Activated CD8-positive, alpha-beta memory T cell treated with anti-CD3 and anti-CD28 coated beads, Interleukin-2, amount 10 ng/mL, durations not matched to agents 7 days and 5 days (primary cell): ENCODE measurements around the gene FBXO31. TPM values are rescaled to one million over a fixed set of nuclear protein-coding genes. Genes with fewer than 3 reads are reported as not detected.

Experiments
- ATAC-seq: fragments of 150-1000 bp; cut with Tn5 transposase; one replicate; pipeline ENCODE4 v1.10.0; 2021; ENCODE audit warnings: moderate library complexity
- CTCF ChIA-PET: fragments of 350-600 bp; sonication (Branson Sonifier 250); formaldehyde crosslinking; loops from one replicate; lab custom pipeline; 2021; ENCODE audit warnings: antibody characterized with exemption; lab: Charles Lee
- DNase-seq: peaks from one replicate; pipeline ENCODE4 v3.0.0-alpha.2; 2020
- H3K27ac Mint-ChIP-seq: one replicate; pipeline ENCODE4 v1.8.0; 2021; ENCODE audit warnings: mild to moderate bottlenecking, mixed read lengths
- H3K27me3 Mint-ChIP-seq: one replicate; pipeline ENCODE4 v1.8.0; 2021; ENCODE audit warnings: mixed read lengths
- H3K36me3 Mint-ChIP-seq: one replicate; pipeline ENCODE4 v1.8.0; 2021; ENCODE audit warnings: mild to moderate bottlenecking, mixed read lengths
- H3K4me1 Mint-ChIP-seq: one replicate; pipeline ENCODE4 v1.8.0; 2021; ENCODE audit warnings: mixed read lengths
- H3K4me3 Mint-ChIP-seq: one replicate; pipeline ENCODE4 v1.8.0; 2021; ENCODE audit warnings: mild to moderate bottlenecking, moderate library complexity, mixed read lengths
- H3K9me3 Mint-ChIP-seq: one replicate; pipeline ENCODE4 v1.8.0; 2022; ENCODE audit warnings: low read depth, mixed read lengths
- total RNA-seq, 2 experiments: library from RNA; stranded (reverse); gene quantifications; one replicate each; pipeline ENCODE4 v1.2.3, GENCODE V29; 2021

FBXO31 gene, protein sequence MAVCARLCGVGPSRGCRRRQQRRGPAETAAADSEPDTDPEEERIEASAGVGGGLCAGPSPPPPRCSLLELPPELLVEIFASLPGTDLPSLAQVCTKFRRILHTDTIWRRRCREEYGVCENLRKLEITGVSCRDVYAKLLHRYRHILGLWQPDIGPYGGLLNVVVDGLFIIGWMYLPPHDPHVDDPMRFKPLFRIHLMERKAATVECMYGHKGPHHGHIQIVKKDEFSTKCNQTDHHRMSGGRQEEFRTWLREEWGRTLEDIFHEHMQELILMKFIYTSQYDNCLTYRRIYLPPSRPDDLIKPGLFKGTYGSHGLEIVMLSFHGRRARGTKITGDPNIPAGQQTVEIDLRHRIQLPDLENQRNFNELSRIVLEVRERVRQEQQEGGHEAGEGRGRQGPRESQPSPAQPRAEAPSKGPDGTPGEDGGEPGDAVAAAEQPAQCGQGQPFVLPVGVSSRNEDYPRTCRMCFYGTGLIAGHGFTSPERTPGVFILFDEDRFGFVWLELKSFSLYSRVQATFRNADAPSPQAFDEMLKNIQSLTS
- total RNA-seq: 10 to 100 TPM; 38.8 TPM

DNA sequence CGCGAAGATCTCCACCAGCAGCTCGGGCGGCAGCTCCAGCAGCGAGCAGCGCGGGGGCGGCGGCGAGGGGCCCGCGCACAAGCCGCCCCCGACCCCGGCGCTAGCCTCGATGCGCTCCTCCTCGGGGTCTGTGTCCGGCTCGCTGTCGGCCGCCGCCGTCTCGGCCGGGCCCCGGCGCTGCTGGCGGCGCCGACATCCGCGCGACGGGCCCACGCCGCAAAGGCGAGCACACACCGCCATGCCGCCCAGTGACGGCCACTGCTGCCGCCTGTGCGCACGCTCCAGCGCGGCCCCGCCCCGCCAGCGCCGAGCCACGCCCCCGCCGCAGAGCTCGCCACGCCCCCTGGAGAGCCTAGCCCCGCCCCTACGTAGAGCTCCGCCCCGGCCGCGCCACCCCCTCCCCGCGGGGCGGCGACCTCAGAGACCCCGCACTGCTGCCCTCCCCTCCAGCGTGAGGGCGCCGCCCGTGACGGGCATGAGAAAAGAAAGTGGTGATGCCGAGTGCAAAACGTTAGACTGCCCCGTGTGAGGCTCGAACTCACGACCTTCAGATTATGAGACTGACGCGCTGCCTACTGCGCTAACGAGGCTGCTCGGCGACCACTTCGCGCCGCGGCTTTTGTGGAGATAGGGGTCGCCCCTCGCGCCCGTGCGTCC is at the start of gene FBXO31:
Gene FBXO31 (minus strand): TSS at position 272 of the 657 bp plus-strand sequence. CDS start 32 bp downstream, at position 240.
- Mint-ChIP-seq H3K27ac (peak within 1 kb of the TSS; percentile 96), H3K36me3 (peaks cover 12% of the 10 kb centered on the region), H3K9me3 (no peaks in the 10 kb centered on the region), H3K4me1 (peaks cover 60% of the 10 kb centered on the region), H3K27me3 (no peaks in the 10 kb centered on the region), H3K4me3 (peak within 1 kb of the TSS; percentile 80)
- CTCF ChIA-PET: interaction anchor here (1.0 to 2.1 kb wide), 7 partner anchors 9 to 66 kb away, joined by 3 to 15 read pairs (median 5); partner anchors contain the start of gene C16orf95
- ATAC-seq (peak; percentile 67), DNase-seq (peak; percentile 91)

DNA sequence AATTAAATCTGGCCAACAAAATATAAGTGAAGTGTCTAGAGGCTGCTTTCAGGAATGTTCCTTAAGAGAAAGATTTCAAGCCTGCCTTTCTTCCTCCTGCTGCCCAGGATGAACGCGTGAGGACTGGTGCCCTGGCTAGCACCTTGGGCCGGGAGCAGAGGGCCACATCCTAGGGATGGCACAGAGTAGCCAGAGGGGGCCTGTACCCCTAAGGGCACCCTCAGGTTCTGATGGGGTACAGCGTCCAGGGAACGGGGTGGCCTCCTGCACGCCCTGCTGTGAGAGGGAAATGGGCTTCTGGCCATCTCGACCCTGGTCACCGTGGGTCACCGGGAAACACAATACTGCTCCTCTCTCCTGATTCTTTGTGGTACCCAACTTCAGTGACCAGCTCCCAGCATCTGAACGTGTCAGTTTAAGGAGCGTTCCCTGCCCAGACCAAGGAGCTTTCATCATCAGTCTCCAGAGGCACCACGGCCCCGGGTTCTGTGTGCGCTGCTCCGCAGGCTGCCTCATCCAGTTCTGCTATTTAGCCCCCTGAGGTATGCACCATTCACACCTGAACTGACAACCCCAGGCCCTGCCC is 48.8 kb upstream of the FBXO31 start:
- Mint-ChIP-seq H3K4me3 (no peak overlapping the region), H3K9me3 (no peaks in the 10 kb centered on the region), H3K27ac (no peak overlapping the region), H3K36me3 (no peaks in the 10 kb centered on the region), H3K27me3 (peaks cover 35% of the 10 kb centered on the region), H3K4me1 (peaks cover 12% of the 10 kb centered on the region)
- DNase-seq: no peak
- CTCF ChIA-PET: no interaction called here
- no peak for ATAC-seq

DNA sequence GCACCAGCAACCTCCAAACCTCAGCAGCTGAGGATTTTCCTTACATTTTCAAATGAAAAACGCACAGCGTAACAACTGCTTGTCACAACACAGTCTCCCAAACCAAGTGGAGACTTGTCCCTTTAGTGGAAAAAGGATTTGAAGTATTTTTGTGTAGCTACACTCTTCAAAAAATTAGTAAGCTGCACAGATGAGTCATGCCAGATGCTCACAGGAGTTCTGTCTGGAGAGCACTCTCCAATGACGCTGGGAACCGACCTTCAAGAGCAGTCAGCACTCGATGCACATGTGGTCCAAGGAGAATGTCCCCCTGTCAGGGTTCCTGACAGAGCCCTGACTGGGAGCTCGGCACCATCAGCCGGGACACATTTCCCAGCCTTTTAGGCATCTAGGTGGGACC is 48.4 kb upstream of the FBXO31 start:
- Mint-ChIP-seq H3K4me3 (no peak overlapping the region), H3K36me3 (no peaks in the 10 kb centered on the region), H3K27me3 (peaks cover 33% of the 10 kb centered on the region), H3K9me3 (no peaks in the 10 kb centered on the region), H3K4me1 (peaks cover 12% of the 10 kb centered on the region), H3K27ac (no peak overlapping the region)
- no peak for DNase-seq
- CTCF ChIA-PET: no interaction called here
- ATAC-seq: no peak

DNA sequence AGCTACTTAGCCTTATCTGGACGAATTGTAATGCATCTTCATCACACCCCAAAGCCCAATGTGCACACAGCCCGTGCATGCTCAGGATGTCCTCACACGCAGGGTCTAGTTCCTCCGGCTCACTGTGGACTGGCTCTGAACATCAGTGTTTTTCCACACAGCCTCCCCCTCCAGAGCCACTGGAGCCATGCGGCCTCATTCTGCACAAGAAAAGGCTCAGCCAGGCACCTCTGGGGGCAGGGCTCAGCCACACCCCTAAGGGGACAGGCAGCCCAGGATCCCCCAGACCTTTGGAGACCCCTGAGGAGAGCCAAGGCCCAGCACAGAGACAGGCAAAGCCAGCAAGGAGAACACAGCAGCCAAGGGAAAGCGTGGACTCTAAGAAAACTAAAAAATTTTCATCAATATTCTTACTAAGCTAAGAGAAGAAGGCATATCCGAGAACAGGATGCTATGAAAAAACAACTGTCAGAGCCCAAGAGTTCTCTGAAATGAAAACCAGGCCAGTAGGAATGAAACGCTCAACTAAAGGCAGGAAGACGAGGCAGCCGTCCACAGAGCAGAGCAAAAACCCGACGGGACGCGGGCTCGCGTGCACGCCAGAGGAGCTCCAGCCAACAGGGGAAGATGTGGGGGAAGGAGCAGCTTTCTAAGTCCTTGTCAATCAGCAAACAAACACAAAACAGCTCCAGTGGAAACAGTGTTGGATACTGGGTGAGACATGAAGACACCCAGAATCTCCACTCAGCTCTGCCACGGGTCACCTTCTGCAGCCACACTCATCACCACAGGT is 43.0 kb upstream of the FBXO31 start:
- ATAC-seq (no peak), DNase-seq (no peak)
- Mint-ChIP-seq H3K9me3 (no peaks in the 10 kb centered on the region), H3K4me1 (peaks cover 2% of the 10 kb centered on the region), H3K27ac (no peak overlapping the region), H3K4me3 (no peak overlapping the region), H3K27me3 (no peaks in the 10 kb centered on the region), H3K36me3 (no peaks in the 10 kb centered on the region)
- CTCF ChIA-PET: no interaction called here

DNA sequence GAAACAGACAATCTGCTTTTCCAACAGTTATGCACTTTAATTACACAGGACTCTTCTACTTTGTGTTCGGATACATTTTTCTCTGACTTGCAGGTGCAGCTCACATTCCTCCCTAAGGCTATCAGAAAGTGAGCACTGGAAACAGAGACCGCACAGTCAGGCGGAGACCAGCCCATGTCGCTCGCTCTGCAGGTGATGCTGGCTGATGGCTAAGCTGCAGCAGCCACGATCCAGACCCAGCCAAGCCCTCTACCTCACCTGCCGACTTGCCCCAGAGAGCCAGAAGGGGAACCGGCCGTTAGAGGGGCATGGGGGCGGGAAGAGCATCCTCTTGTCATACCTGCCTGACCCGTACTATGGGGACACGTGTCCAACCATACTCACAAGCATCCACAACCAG is 42.4 kb upstream of the FBXO31 start:
- no peaks in the 10 kb centered on the region for H3K36me3 Mint-ChIP-seq
- ATAC-seq (no peak), DNase-seq (no peak)
- CTCF ChIA-PET: interaction anchor here (1.1 kb wide), 1 partner anchor 209 kb away, joined by 3 read pairs; no protein-coding TSS in a partner anchor
- H3K27ac Mint-ChIP-seq: no peak overlapping the region
- H3K9me3 Mint-ChIP-seq: no peaks in the 10 kb centered on the region
- H3K27me3 Mint-ChIP-seq: no peaks in the 10 kb centered on the region
- H3K4me1 Mint-ChIP-seq: peaks cover 2% of the 10 kb centered on the region
- H3K4me3 Mint-ChIP-seq: no peak overlapping the region

DNA sequence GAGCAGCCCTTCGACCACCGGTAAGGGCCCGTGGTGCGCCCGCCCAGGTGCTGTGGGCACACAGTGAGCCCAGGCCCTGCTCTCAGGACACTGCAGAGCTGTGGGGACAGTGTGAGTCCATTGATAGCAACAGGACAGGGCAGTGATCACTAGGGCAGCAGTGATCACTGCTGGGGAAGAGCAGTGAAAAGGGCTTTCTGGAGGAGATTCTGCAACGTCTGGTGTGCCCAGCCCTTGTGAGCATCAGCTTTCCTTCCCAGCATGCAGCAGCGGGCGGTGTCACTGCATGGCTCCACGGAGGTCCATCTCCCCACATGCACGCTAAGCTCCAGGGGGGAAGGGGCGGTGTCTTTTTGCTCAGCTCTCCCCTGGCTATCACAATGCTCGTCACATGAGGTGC is 40.7 kb upstream of the FBXO31 start:
- no peaks in the 10 kb centered on the region for H3K36me3 Mint-ChIP-seq
- CTCF ChIA-PET: no interaction called here

DNA sequence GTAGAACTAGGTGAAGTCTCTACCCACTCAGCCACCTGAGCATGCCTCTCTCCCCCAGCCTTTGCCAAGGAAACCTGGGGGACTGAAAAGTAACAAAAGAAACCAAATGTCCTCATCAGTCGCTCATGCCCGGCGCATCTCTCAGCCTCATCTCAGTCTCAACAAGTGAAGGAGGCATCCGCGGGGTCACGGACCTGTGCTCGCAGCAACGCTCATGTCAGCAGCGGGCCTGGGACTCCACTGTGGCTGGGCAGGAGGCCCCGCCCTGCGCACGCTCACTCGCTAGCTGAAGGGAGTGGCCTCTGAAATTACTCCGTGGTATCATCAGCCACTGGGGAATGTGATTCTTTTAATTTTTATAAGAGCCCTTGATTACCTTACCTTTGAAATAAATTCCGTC is 39.9 kb upstream of the FBXO31 start:
- ATAC-seq: no peak
- Mint-ChIP-seq H3K27ac (no peak overlapping the region), H3K9me3 (no peaks in the 10 kb centered on the region), H3K27me3 (no peaks in the 10 kb centered on the region), H3K36me3 (no peaks in the 10 kb centered on the region), H3K4me3 (no peak overlapping the region), H3K4me1 (no peaks in the 10 kb centered on the region)
- CTCF ChIA-PET: interaction anchor here (0.6 kb wide), 1 partner anchor 18 kb away, joined by 3 read pairs; no protein-coding TSS in a partner anchor
- DNase-seq: no peak

More for the DNA sequence above, 40.7 kb upstream of the FBXO31 start:
- H3K4me1 Mint-ChIP-seq: peaks cover 2% of the 10 kb centered on the region
- ATAC-seq: no peak
- H3K9me3 Mint-ChIP-seq: no peaks in the 10 kb centered on the region
- no peak overlapping the region for H3K4me3 Mint-ChIP-seq
- DNase-seq: no peak
- no peaks in the 10 kb centered on the region for H3K27me3 Mint-ChIP-seq
- H3K27ac Mint-ChIP-seq: no peak overlapping the region

DNA sequence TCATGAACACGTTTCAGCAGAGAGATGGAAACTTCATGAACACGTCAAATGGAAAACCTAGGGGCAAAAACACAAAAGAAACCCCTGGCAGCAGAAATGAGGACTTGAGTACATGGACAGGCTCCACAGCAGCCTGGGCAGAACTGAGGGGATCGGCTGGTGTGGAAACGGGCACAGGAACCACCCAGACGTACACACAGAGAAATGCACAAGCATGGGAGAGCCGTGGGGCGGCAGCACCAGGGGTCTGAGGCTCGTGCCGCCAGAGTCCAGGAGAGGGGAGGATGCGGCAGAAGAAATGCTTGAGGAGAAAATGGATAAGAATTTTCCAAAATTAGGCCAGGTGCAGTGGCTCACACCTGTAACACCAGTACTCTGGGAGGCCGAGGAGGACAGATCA is 38.5 kb upstream of the FBXO31 start:
- Mint-ChIP-seq H3K36me3 (no peaks in the 10 kb centered on the region), H3K27ac (no peak overlapping the region), H3K27me3 (no peaks in the 10 kb centered on the region), H3K9me3 (no peaks in the 10 kb centered on the region), H3K4me3 (no peak overlapping the region), H3K4me1 (no peaks in the 10 kb centered on the region)
- CTCF ChIA-PET: interaction anchor here (0.8 kb wide), 1 partner anchor 214 kb away, joined by 3 read pairs; no protein-coding TSS in a partner anchor
- ATAC-seq (no peak), DNase-seq (no peak)

DNA sequence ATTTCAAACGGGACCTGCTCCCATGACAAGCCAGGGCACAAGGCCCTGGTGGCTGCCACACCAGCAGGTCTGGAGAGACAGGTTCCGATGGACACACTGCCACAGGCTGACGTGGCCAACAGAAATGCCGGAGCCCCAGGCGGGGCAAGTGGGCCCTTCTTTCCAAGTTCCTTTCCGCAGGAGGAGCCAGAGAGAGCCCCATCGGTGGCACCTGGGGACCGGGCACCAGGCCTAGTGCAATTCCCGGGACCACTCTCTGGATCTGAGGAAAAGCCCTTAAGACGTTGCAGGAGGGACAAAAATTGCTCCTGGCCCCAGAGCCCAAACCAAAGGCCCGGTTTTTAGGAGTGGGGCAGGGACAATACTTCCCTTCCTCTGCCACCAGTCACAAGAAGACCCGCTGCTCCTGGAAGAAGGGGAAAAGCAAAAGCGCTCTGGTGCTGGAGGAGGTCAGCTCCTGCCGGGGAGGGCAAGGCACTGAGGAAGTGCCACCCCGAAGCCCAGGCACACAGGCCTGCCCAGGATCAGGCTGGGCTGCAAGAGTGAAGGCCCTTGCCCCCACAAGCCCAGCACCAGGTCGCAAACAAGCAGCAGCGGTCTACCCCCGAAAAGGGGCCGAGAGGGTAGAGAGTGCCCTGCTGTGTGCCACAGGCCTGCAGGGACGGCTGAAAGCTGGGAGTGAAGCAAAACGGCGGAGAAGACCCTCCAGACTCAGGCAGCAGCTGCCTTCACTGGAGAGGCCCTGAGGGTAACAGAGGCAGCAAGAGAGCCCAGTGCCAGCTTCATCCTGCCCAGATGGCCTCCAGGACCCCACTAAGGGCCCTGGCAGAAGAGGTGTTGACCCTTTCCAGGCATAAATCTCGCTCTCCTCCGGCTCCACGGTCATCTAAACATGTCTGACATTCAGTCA is 37.7 kb upstream of the FBXO31 start:
- no peak for ATAC-seq
- no peak for DNase-seq
- Mint-ChIP-seq H3K27me3 (no peaks in the 10 kb centered on the region), H3K4me1 (no peaks in the 10 kb centered on the region), H3K27ac (no peak overlapping the region), H3K9me3 (no peaks in the 10 kb centered on the region), H3K4me3 (no peak overlapping the region), H3K36me3 (no peaks in the 10 kb centered on the region)
- CTCF ChIA-PET: interaction anchor here (1.0 kb wide), 1 partner anchor 35 kb away, joined by 4 read pairs; no protein-coding TSS in a partner anchor

DNA sequence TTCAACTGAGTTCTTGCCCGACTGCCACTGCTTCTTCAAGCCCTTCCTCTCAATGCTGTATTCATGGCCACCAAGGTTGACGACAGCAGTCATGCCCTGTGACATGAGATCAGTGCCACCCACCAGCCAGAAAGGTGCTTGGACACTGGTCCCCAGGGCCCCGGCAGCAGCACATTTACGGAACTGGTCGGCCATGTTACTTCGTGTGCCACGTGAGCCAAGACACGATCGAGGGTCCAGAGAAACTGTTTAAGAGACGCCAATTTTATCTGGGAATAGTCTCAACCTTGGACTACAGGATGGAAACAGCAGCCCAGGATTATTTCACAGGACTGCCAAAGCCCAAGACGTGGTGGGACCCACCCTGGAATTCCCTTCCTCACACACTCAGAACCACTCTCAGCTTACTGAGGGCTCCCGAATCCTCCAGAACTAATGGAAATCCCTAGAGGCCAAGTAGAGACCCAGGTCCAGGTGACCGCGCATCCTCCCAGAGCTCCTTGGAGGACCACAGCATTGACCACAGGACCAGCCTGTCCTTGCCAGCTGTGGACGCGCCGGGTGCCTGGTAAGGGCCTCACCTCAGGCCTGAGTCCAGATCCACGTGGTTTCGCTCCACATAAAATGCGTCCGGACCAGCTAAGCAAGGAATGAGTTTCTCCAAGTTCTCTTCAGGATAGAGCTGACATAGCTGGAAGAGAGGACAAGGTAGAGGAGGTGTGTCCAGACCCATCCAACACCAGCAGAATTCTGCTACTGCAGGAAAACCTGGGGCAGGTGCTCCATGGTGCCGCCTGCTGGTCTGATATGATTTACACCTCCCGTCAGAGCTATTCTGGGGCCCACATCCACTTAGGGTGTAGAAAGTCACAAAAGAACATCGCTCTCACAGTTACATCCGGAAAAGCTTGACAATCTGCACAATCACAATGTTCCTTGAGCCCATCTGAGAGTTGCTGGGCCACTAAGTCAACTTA is 36.7 kb upstream of the FBXO31 start:
- Mint-ChIP-seq H3K27me3 (no peaks in the 10 kb centered on the region), H3K4me1 (no peaks in the 10 kb centered on the region), H3K9me3 (no peaks in the 10 kb centered on the region), H3K27ac (no peak overlapping the region), H3K4me3 (no peak overlapping the region), H3K36me3 (no peaks in the 10 kb centered on the region)
- no peak for DNase-seq
- CTCF ChIA-PET: interaction anchor here (1.0 kb wide), 1 partner anchor 36 kb away, joined by 4 read pairs; no protein-coding TSS in a partner anchor
- ATAC-seq: no peak

DNA sequence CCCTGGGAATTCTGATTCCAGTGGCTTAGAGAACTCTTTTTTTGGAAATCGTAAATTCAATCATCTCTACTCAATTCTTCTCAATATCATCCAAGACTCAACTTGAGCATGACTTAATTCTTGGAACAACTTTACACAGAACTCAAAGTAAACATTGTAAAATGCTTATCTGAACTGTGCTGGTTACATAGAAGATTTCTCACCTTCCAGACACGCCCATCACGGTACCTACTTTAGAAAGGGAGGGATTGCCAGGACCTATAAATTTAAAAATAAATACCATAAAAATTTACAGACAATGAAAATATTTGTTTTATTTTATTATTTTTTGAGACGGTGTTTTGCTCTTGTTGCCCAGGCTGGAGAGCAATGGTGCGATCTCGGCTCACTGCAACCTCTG is 35.1 kb upstream of the FBXO31 start:
- CTCF ChIA-PET: no interaction called here

More for the DNA sequence above, 35.1 kb upstream of the FBXO31 start:
- no peaks in the 10 kb centered on the region for H3K9me3 Mint-ChIP-seq
- H3K4me1 Mint-ChIP-seq: no peaks in the 10 kb centered on the region
- H3K27me3 Mint-ChIP-seq: no peaks in the 10 kb centered on the region
- H3K36me3 Mint-ChIP-seq: no peaks in the 10 kb centered on the region
- no peak for ATAC-seq
- H3K4me3 Mint-ChIP-seq: no peak overlapping the region
- DNase-seq: no peak
- H3K27ac Mint-ChIP-seq: no peak overlapping the region
